HG03135 (cell line): ENCODE measurements around the gene ANKRD44.

ENCODE experiments used
- ATAC-seq: cut with Tn5 transposase; IDR thresholded peaks from one replicate; pipeline ENCODE4 v1.9.1; 2021; ENCODE audit warnings: mild to moderate bottlenecking, moderate library complexity; ENCODE audit not compliant: unreplicated experiment

ANKRD44 gene

GRCh38 chr2:197124639-197125390 lies 185.8 kb downstream of the ANKRD44 start:
- no peak for ATAC-seq

GRCh38 chr2:197122821-197123220 lies 187.8 kb downstream of the ANKRD44 start:
- no peak for ATAC-seq

GRCh38 chr2:197121756-197122385 lies 188.7 kb downstream of the ANKRD44 start:
- ATAC-seq: no peak

GRCh38 chr2:197121255-197121654 lies 189.3 kb downstream of the ANKRD44 start:
- no peak for ATAC-seq

- ATAC-seq: no peak
Observed at GRCh38 chr2:197116306-197116879, 194.2 kb downstream of the ANKRD44 start.

GRCh38 chr2:197115325-197115724 lies 195.3 kb downstream of the ANKRD44 start:
- ATAC-seq: no peak

GRCh38 chr2:197113275-197113711 lies 197.3 kb downstream of the ANKRD44 start:
- peak; percentile 68 for ATAC-seq

- ATAC-seq: no peak
Observed at GRCh38 chr2:197109326-197109725, 201.3 kb downstream of the ANKRD44 start.

- no peak for ATAC-seq
Observed at GRCh38 chr2:197108758-197109157, 201.8 kb downstream of the ANKRD44 start.

GRCh38 chr2:197107291-197108269 lies 203.0 kb downstream of the ANKRD44 start:
- ATAC-seq: no peak

- no peak for ATAC-seq
Observed at GRCh38 chr2:197103363-197103762, 207.2 kb downstream of the ANKRD44 start.

GRCh38 chr2:197102231-197102630 lies 208.3 kb downstream of the ANKRD44 start:
- ATAC-seq: no peak

GRCh38 chr2:197101519-197101918 lies 209.1 kb downstream of the ANKRD44 start:
- ATAC-seq: no peak

GRCh38 chr2:197097578-197098366 lies 212.8 kb downstream of the ANKRD44 start:
- ATAC-seq: no peak

- no peak for ATAC-seq
Observed at GRCh38 chr2:197096649-197097048, 213.9 kb downstream of the ANKRD44 start.

GRCh38 chr2:197092431-197092830 lies 218.1 kb downstream of the ANKRD44 start:
- no peak for ATAC-seq

- no peak for ATAC-seq
Observed at GRCh38 chr2:197090742-197091367, 219.7 kb downstream of the ANKRD44 start.

GRCh38 chr2:197089655-197090054 lies 220.9 kb downstream of the ANKRD44 start:
- ATAC-seq: no peak

GRCh38 chr2:197088694-197089093 lies 221.9 kb downstream of the ANKRD44 start:
- ATAC-seq: no peak

- no peak for ATAC-seq
Observed at GRCh38 chr2:197086500-197086899, 224.1 kb downstream of the ANKRD44 start.
